Spinal cord (tissue), 10 donors: ENCODE data around the gene KRT12. TPM values are rescaled to one million over a fixed set of nuclear protein-coding genes. Genes with fewer than 3 reads are reported as not detected.

Source experiments
- DNase-seq, 6 donors: peaks; one replicate each; pipeline versions ENCODE4 v3.0.0 to v3.0.0-alpha.2; 2013 to 2015; ENCODE audit warnings: low spot score in 6 of 6, low read depth in 4 of 6
- H3K27ac ChIP-seq: one replicate; pipeline ENCODE4 v1.5.1; 2013; ENCODE audit warnings: low read depth, low read length, control low read depth
- H3K27me3 ChIP-seq: one replicate; pipeline ENCODE4 v1.6.1; 2013; ENCODE audit warnings: low read length; ENCODE audit not compliant: control insufficient read depth, insufficient read depth
- H3K36me3 ChIP-seq: one replicate; pipeline ENCODE4 v1.6.1; 2013; ENCODE audit warnings: low read length; ENCODE audit not compliant: control insufficient read depth, insufficient read depth
- H3K4me1 ChIP-seq: one replicate; pipeline ENCODE4 v1.6.1; 2013; ENCODE audit warnings: low read length; ENCODE audit not compliant: control insufficient read depth, insufficient read depth
- H3K4me3 ChIP-seq: one replicate; pipeline ENCODE4 v1.5.1; 2013; ENCODE audit warnings: low read depth, low read length, control low read depth
- H3K9me3 ChIP-seq: one replicate; pipeline ENCODE4 v1.6.1; 2013; ENCODE audit warnings: low read length; ENCODE audit not compliant: control insufficient read depth, insufficient read depth
- WGBS: methylation state at CpG from one replicate; pipeline ENCODE4 v1.1.5; 2013; ENCODE audit warnings: missing lambda C conversion rate; ENCODE audit not compliant: insufficient coverage; 5-methylcytosine and 5-hydroxymethylcytosine counted together
- polyA plus RNA-seq, 2 donors: library from polyadenylated mRNA; unstranded; fragments of 120-200 nt; gene quantifications; one replicate each; pipeline ENCODE4 v1.2.1, GENCODE V29; 2013; ENCODE audit not compliant: insufficient read length in 2 of 2
- total RNA-seq, 2 donors: library from RNA; depleted of rRNA in 1 of 2; stranded (reverse); fragments of 120-200 nt in 1 of 2; fragments of >200 nt in 1 of 2; gene quantifications; one replicate each; pipeline versions ENCODE4 v1.2.3 to v1.2.4, GENCODE V29; 2013 to 2014
- donor health status: healthy.

KRT12 gene
- total and polyA plus RNA-seq, 4 donors, result 0.40 TPM; not detected in 3

- Histone ChIP-seq H3K27me3 (no peaks in the 10 kb centered on the region), H3K27ac (no peak overlapping the region), H3K4me1 (no peaks in the 10 kb centered on the region), H3K36me3 (no peaks in the 10 kb centered on the region), H3K4me3 (no peak overlapping the region), H3K9me3 (no peaks in the 10 kb centered on the region)
- 100% methylated on average over 1 of the region's 3 CpGs for WGBS
- DNase-seq, result peak in 1 of 6 donors; percentile 48
Measured at GRCh38 chr17:40886090-40886489, 19.1 kb upstream of the KRT12 start.

GRCh38 chr17:40884708-40885512, 17.9 kb upstream of the KRT12 start, which contains the start of gene KRT20:
Gene KRT20, minus strand, starts transcription at chr17:40885242. Its CDS starts 57 bp downstream, at chr17:40885185.
- DNase-seq, result no peak
- Histone ChIP-seq H3K27me3 (no peaks in the 10 kb centered on the region), H3K27ac (no peak within 1 kb of the TSS), H3K9me3 (no peaks in the 10 kb centered on the region), H3K4me3 (no peak within 1 kb of the TSS), H3K4me1 (no peaks in the 10 kb centered on the region), H3K36me3 (no peaks in the 10 kb centered on the region)
- WGBS, result 96% methylated on average over 20 of the region's 23 CpGs

GRCh38 chr17:40883626-40884334, 16.8 kb upstream of the KRT12 start:
- Histone ChIP-seq H3K9me3 (no peaks in the 10 kb centered on the region), H3K27ac (no peak overlapping the region), H3K27me3 (no peaks in the 10 kb centered on the region), H3K4me1 (no peaks in the 10 kb centered on the region), H3K36me3 (no peaks in the 10 kb centered on the region), H3K4me3 (no peak overlapping the region)
- 96% methylated on average over 5 of the region's 7 CpGs for WGBS
- no peak for DNase-seq

GRCh38 chr17:40883031-40883430, 16.0 kb upstream of the KRT12 start:
- no peaks in the 10 kb centered on the region for H3K9me3 ChIP-seq
- H3K27ac ChIP-seq, result no peak overlapping the region
- no peaks in the 10 kb centered on the region for H3K4me1 ChIP-seq
- no peak overlapping the region for H3K4me3 ChIP-seq
- H3K36me3 ChIP-seq, result no peaks in the 10 kb centered on the region
- no peak for DNase-seq
- 100% methylated on average over 1 of the region's 1 CpG for WGBS
- no peaks in the 10 kb centered on the region for H3K27me3 ChIP-seq

- no peaks in the 10 kb centered on the region for H3K9me3 ChIP-seq
- no peaks in the 10 kb centered on the region for H3K36me3 ChIP-seq
- no peak overlapping the region for H3K27ac ChIP-seq
- H3K27me3 ChIP-seq, result no peaks in the 10 kb centered on the region
- DNase-seq, result no peak
- H3K4me1 ChIP-seq, result no peaks in the 10 kb centered on the region
- H3K4me3 ChIP-seq, result no peak overlapping the region
- no CpG with 5 or more reads among the region's 1 CpG for WGBS
Measured at GRCh38 chr17:40879026-40879425, 12.0 kb upstream of the KRT12 start.

- Histone ChIP-seq H3K4me3 (no peak overlapping the region), H3K4me1 (no peaks in the 10 kb centered on the region), H3K36me3 (no peaks in the 10 kb centered on the region), H3K27me3 (no peaks in the 10 kb centered on the region), H3K9me3 (no peaks in the 10 kb centered on the region), H3K27ac (no peak overlapping the region)
- DNase-seq, result no peak
- WGBS, result 88% methylated on average over 8 of the region's 9 CpGs
Measured at GRCh38 chr17:40878044-40878443, 11.0 kb upstream of the KRT12 start.

- whole genome bisulfite sequencing, result no CpG with 5 or more reads among the region's 1 CpG
- H3K9me3 ChIP-seq, result no peaks in the 10 kb centered on the region
- no peaks in the 10 kb centered on the region for H3K4me1 ChIP-seq
- no peak overlapping the region for H3K27ac ChIP-seq
- no peaks in the 10 kb centered on the region for H3K36me3 ChIP-seq
- no peaks in the 10 kb centered on the region for H3K27me3 ChIP-seq
- H3K4me3 ChIP-seq, result no peak overlapping the region
- no peak for DNase-seq
Measured at GRCh38 chr17:40873801-40874200, 6.8 kb upstream of the KRT12 start.

GRCh38 chr17:40873255-40873654, 6.2 kb upstream of the KRT12 start:
- no peak for DNase-seq
- no peaks in the 10 kb centered on the region for H3K36me3 ChIP-seq

GRCh38 chr17:40872416-40872815, 5.4 kb upstream of the KRT12 start:
- H3K4me1 ChIP-seq, result no peaks in the 10 kb centered on the region
- no peak overlapping the region for H3K4me3 ChIP-seq
- no peak for DNase-seq
- no peak overlapping the region for H3K27ac ChIP-seq
- no peaks in the 10 kb centered on the region for H3K36me3 ChIP-seq
- no peaks in the 10 kb centered on the region for H3K9me3 ChIP-seq
- no peaks in the 10 kb centered on the region for H3K27me3 ChIP-seq

More at GRCh38 chr17:40873255-40873654, 6.2 kb upstream of the KRT12 start:
- Histone ChIP-seq H3K27ac (no peak overlapping the region), H3K4me3 (no peak overlapping the region), H3K4me1 (no peaks in the 10 kb centered on the region), H3K9me3 (no peaks in the 10 kb centered on the region), H3K27me3 (no peaks in the 10 kb centered on the region)

GRCh38 chr17:40871316-40871715, 4.3 kb upstream of the KRT12 start:
- H3K4me3 ChIP-seq, result no peak overlapping the region
- 80% methylated on average over 3 of the region's 7 CpGs for WGBS
- H3K9me3 ChIP-seq, result no peaks in the 10 kb centered on the region
- DNase-seq, result no peak
- H3K27ac ChIP-seq, result no peak overlapping the region
- no peaks in the 10 kb centered on the region for H3K4me1 ChIP-seq
- H3K27me3 ChIP-seq, result no peaks in the 10 kb centered on the region
- no peaks in the 10 kb centered on the region for H3K36me3 ChIP-seq
